Measurements from ENCODE around the gene ATG101. TPM values are rescaled to one million over a fixed set of nuclear protein-coding genes. Genes with fewer than 3 reads are reported as not detected.

ATG101 gene
- total RNA-seq, 1 experiment from 2014 or later: 183 TPM

- no peak for DNase-seq (ENCODE audit: low read depth)
- in situ Hi-C loops (cut with HindIII; ENCODE audit: low pct_unique_long_range_greater_than_20kb, low sequenced_read_pairs): no loop called here
Observed at GRCh38 chr12:52054833-52055730, 14.7 kb upstream of the ATG101 start.

- in situ Hi-C loops (cut with HindIII; ENCODE audit: low pct_unique_long_range_greater_than_20kb, low sequenced_read_pairs): no loop called here
- no peak for DNase-seq (ENCODE audit: low read depth)
Observed at GRCh38 chr12:52055731-52056711, 13.8 kb upstream of the ATG101 start.

DNA sequence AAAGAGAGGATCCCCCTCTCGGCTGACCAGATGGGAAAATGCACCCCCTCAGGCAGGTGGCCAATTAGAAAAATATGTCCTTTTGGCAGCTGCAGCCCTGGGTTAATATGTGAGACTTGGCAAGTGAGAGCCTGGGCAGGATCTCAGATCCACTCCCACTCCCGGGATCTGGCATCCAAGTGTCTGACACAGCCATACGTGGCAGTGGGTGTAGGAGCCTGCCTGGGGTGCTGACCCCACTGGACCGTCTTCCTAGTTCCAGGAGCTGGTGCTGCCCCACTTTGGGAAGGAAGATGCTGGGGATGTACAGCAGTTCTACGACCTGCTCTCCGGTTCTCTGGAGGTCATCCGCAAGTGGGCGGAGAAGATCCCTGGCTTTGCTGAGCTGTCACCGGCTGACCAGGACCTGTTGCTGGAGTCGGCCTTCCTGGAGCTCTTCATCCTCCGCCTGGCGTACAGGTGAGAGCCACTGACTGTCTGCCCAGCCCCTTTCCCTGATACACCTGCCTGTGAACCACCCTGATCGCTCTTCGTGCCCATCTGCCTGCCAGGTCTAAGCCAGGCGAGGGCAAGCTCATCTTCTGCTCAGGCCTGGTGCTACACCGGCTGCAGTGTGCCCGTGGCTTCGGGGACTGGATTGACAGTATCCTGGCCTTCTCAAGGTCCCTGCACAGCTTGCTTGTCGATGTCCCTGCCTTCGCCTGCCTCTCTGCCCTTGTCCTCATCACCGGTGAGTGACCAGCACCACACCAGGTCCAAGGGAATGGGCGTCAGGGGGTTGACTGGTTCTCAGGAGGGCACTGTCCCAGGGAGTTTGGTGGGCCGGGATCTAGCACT, 12.8 kb upstream of the ATG101 start:
- no peak for DNase-seq (ENCODE audit: low read depth)
- in situ Hi-C loops (cut with HindIII; ENCODE audit: low pct_unique_long_range_greater_than_20kb, low sequenced_read_pairs): no loop called here

- no peak for DNase-seq (ENCODE audit: low read depth)
- in situ Hi-C loops (cut with HindIII; ENCODE audit: low pct_unique_long_range_greater_than_20kb, low sequenced_read_pairs): no loop called here
Observed at GRCh38 chr12:52057638-52058576, 11.9 kb upstream of the ATG101 start.

DNA sequence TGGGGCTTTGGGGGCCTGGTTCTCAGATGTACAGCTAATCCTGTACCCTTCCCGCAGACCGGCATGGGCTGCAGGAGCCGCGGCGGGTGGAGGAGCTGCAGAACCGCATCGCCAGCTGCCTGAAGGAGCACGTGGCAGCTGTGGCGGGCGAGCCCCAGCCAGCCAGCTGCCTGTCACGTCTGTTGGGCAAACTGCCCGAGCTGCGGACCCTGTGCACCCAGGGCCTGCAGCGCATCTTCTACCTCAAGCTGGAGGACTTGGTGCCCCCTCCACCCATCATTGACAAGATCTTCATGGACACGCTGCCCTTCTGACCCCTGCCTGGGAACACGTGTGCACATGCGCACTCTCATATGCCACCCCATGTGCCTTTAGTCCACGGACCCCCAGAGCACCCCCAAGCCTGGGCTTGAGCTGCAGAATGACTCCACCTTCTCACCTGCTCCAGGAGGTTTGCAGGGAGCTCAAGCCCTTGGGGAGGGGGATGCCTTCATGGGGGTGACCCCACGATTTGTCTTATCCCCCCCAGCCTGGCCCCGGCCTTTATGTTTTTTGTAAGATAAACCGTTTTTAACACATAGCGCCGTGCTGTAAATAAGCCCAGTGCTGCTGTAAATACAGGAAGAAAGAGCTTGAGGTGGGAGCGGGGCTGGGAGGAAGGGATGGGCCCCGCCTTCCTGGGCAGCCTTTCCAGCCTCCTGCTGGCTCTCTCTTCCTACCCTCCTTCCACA, 11.0 kb upstream of the ATG101 start:
- in situ Hi-C loops (cut with HindIII; ENCODE audit: low pct_unique_long_range_greater_than_20kb, low sequenced_read_pairs): no loop called here
- DNase-seq (ENCODE audit: low read depth): no peak

- in situ Hi-C loops (cut with HindIII; ENCODE audit: low pct_unique_long_range_greater_than_20kb, low sequenced_read_pairs): no loop called here
- no peak for DNase-seq (ENCODE audit: low read depth)
Observed at GRCh38 chr12:52059582-52060497, 9.9 kb upstream of the ATG101 start.

DNA sequence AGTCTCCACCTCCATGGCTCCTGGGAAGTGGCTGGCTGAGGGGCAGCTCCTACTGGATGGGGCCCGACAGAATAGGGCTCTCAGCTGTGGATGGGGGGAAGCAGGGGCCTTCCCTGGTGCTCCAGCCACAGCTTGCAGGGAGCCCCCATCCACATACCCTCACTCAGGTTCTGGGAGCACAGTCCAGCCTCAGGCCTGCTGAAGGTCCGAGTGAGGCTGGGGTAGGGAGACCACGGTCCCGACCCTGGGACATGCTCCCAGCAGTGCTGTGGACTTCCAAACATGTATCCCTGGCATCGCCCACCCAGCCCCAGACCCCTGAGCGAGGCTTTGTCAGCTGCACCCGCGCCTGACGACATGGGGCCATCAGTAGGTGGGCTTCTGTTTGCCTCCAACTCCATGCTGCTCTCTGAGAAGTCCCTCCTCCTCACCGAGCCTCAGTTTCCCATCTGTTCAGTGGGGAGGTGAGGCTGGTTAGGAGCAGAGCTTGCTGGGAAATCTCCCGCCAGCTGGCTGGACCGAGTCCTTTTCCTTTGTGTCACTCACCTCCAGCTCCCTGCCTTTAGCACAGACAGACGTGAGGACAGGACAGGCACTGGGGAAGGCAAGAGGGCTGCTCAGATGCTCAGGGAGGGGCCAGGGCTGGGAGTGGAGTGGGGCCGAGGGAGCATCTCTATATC, 9.1 kb upstream of the ATG101 start:
- in situ Hi-C loops (cut with HindIII; ENCODE audit: low pct_unique_long_range_greater_than_20kb, low sequenced_read_pairs): no loop called here
- DNase-seq (ENCODE audit: low read depth): no peak

GRCh38 chr12:52061470-52062166, 8.2 kb upstream of the ATG101 start:
- DNase-seq (ENCODE audit: low read depth): no peak
- in situ Hi-C loops (cut with HindIII; ENCODE audit: low pct_unique_long_range_greater_than_20kb, low sequenced_read_pairs): no loop called here

GRCh38 chr12:52062167-52063081, 7.4 kb upstream of the ATG101 start:
- DNase-seq (ENCODE audit: low read depth): no peak
- in situ Hi-C loops (cut with HindIII; ENCODE audit: low pct_unique_long_range_greater_than_20kb, low sequenced_read_pairs): no loop called here

DNA sequence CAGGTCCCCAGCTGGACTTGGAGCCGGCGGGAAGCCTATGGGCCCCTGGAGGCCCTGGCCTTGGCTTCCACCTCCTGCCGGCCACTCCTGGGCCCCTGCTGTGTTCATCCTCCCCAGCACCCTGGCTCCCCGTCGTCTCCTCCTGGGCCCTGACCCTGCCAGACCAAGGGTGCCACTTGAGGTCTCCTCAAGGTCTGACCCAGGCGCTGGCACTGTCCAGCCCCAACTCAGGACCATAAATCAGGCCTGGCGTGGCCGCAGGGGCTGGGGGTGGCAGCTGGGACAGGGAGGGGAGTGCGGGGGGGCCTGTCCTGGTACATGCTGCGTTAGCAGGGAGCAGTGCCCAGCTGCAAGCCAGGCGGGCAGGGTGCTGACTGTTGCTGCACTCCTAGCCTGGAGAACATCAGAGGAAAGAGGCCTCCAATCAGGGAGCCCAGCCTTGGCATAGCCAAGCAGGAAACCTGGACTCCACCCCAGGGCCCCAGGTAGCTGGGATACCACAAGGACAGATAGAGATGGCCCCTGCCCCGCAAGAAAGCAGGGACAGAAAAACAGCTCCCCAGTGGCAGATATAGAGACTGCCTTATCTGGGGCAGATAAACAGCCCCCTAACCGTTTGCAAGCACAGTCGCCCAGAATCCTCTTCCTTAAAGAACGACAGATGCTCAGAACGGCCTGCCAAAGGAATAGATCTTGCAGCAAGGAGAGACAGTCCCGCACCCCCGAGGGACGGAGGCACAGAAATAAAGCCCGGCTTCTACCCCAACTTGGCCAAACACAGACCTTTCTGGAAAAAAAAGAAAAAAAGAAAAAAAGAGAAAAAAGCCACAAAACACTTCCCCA, 6.5 kb upstream of the ATG101 start:
- DNase-seq (ENCODE audit: low read depth): no peak
- in situ Hi-C loops (cut with HindIII; ENCODE audit: low pct_unique_long_range_greater_than_20kb, low sequenced_read_pairs): no loop called here

- in situ Hi-C loops (cut with HindIII; ENCODE audit: low pct_unique_long_range_greater_than_20kb, low sequenced_read_pairs): no loop called here
Observed at GRCh38 chr12:52063981-52064649, 5.7 kb upstream of the ATG101 start.

DNA sequence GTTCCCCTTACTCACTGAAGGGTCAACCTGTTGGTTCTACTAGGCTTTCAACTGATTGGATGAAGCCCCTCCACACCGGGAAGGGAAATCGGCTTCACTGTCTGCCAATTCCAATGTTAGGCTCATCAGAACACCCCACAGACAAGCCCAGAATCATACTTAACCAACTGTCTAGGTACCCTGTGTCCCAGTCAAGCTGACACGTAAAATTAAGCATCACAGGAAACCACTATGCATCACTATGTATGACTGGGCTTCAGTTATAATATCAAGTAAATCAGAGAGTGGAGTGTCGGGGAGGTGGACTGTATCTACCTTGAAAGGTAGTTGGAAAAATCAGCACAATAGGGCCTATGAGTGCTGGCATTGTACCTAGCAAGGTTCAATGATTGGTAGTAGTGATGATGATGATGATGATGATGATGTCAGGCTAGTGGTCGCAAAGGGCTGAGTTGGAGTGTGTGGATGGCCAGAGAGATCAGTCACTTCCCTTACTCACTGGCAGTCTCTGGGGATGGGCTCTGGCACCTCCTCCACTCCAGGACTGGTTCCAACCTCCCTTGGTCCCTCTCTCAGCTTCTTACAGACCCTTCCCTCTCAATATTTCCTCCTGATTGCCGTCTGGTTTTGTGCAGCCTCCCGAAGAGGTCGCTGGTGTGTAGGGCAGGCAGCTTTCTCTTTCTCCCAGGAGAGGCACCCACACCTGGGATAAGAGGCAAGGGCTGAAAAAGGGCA, 3.3 kb upstream of the ATG101 start:
- DNase-seq (ENCODE audit: low read depth): no peak
- in situ Hi-C loops (cut with HindIII; ENCODE audit: low pct_unique_long_range_greater_than_20kb, low sequenced_read_pairs): no loop called here

More at GRCh38 chr12:52063981-52064649, 5.7 kb upstream of the ATG101 start:
- no peak for DNase-seq (ENCODE audit: low read depth)
